WTC11 (cell line): ENCODE results near the gene SLC39A7.

Experiments
- JUN ChIP-seq: sonication (generic); formaldehyde crosslinking; IDR thresholded peaks from 2 replicates; pipeline ENCODE4 v1.8.0; 2023; ENCODE audit warnings: mild to moderate bottlenecking, missing genetic modification reagents
- SMAD3 ChIP-seq: sonication (generic); formaldehyde crosslinking; IDR thresholded peaks from 2 replicates; pipeline ENCODE4 v1.8.0; 2022; ENCODE audit warnings: missing genetic modification reagents, mild to moderate bottlenecking, borderline replicate concordance
- TF ChIP-seq, protein P1 (sequence below): fragments of 200-600 bp; IDR thresholded peaks from 2 replicates; pipeline ENCODE4 v1.8.0; 2022; ENCODE audit warnings: antibody characterized with exemption

DNA sequence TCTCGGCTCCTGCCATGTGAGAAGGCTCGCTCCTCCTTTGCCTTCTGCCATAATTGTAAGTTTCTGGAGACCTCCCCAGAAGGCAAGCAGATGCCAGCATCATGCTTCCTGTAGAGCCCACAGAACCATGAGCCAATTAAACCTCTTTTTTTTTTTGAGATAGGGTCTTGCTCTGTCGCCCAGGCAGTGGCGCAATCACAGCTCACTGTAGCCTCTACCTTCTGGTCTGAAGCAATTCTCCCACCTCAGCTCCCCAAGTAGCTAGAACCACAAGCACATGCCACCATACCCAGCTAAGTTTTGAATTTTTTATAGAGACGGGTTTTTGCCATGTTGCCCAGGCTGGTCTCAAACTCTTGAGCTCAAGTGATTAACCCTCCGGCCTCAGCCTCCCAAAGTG lies 36.2 kb downstream of the SLC39A7 start:
- no peak for TF ChIP-seq JUN (CRISPR knock-in tag)
- TF ChIP-seq, protein P1, sequence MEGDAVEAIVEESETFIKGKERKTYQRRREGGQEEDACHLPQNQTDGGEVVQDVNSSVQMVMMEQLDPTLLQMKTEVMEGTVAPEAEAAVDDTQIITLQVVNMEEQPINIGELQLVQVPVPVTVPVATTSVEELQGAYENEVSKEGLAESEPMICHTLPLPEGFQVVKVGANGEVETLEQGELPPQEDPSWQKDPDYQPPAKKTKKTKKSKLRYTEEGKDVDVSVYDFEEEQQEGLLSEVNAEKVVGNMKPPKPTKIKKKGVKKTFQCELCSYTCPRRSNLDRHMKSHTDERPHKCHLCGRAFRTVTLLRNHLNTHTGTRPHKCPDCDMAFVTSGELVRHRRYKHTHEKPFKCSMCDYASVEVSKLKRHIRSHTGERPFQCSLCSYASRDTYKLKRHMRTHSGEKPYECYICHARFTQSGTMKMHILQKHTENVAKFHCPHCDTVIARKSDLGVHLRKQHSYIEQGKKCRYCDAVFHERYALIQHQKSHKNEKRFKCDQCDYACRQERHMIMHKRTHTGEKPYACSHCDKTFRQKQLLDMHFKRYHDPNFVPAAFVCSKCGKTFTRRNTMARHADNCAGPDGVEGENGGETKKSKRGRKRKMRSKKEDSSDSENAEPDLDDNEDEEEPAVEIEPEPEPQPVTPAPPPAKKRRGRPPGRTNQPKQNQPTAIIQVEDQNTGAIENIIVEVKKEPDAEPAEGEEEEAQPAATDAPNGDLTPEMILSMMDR = no peak
- TF ChIP-seq SMAD3 (CRISPR knock-in tag) = no peak
